GM12878 (cell line): ENCODE results near the gene NR3C1. TPM values are rescaled to one million over a fixed set of nuclear protein-coding genes. Genes with fewer than 3 reads are reported as not detected.
A peak's percentile ranks its signal among the peaks of the same experiment; 100 is the strongest.

Source experiments
- ATAC-seq: fragments of 200-7000 bp; cut with Tn5 transposase; 3 replicates; pipeline ENCODE4 v1.9.1; 2020; ENCODE audit warnings: mild to moderate bottlenecking, moderate library complexity
- BruUV-seq: library from RNA; stranded (reverse); fragments of 400-500 nt; replicated peaks from 2 replicates; lab custom pipeline; 2021; lab: Mats Ljungman, UMichigan
- CTCF ChIA-PET: fragments of 300-600 bp; sonication (Branson Sonifier 250); formaldehyde crosslinking; extraction: SDS; loops from one replicate; lab custom pipeline; 2021; ENCODE audit warnings: inconsistent platforms; lab: Yijun Ruan, JAX
- POLR2A ChIA-PET: fragments of 350-600 bp; formaldehyde crosslinking; extraction: SDS; loops from one replicate; lab custom pipeline; 2021; ENCODE audit warnings: inconsistent platforms; lab: Charles Lee
- RAD21 ChIA-PET: fragments of 300-600 bp; sonication (Branson Sonifier 250); formaldehyde crosslinking; loops from one replicate; lab custom pipeline; 2023; ENCODE audit warnings: antibody characterized with exemption; ENCODE audit not compliant: unreplicated experiment; lab: Charles Lee
- SMC1A ChIA-PET: fragments of 300-600 bp; sonication (Branson Sonifier 250); formaldehyde crosslinking; loops from one replicate; lab custom pipeline; 2023; ENCODE audit not compliant: unreplicated experiment, uncharacterized antibody; lab: Charles Lee
- DNase-seq: peaks from one replicate; pipeline ENCODE4 v3.0.0-alpha.2; 2011; ENCODE audit warnings: low read depth, low spot score
- FAIRE-seq: peaks from 3 replicates; lab custom pipeline; 2011; peaks lifted over from hg19 to GRCh38; lab: Jason Lieb, UNC
- H2AFZ ChIP-seq: 2 replicates; pipeline ENCODE4 v1.6.0; 2011; ENCODE audit warnings: low read depth, low read length, control low read depth; ENCODE audit not compliant: control insufficient read depth
- H3K27ac ChIP-seq: 2 replicates; pipeline ENCODE4 v1.5.1; 2011; ENCODE audit warnings: control low read depth; ENCODE audit not compliant: control insufficient read depth, insufficient read depth
- H3K27me3 ChIP-seq, 2 experiments: replicated peaks in 1 of 2; 2 replicates each; pipeline versions ENCODE4 v1.6.0 to v1.6.1; 2011; ENCODE audit warnings: low read length in 1 of 2; ENCODE audit not compliant: control insufficient read depth in 2 of 2, insufficient read depth in 2 of 2
- H3K36me3 ChIP-seq, 2 experiments: 2 replicates each; pipeline ENCODE4 v1.5.1; 2011; ENCODE audit warnings: low read length in 1 of 2; ENCODE audit not compliant: control insufficient read depth in 2 of 2, insufficient read depth in 2 of 2
- H3K4me1 ChIP-seq: 2 replicates; pipeline ENCODE4 v1.6.1; 2011; ENCODE audit warnings: mild to moderate bottlenecking, low read length, moderate library complexity, mixed read lengths; ENCODE audit not compliant: control insufficient read depth, insufficient read depth
- H3K4me2 ChIP-seq: 2 replicates; pipeline ENCODE4 v1.6.0; 2011; ENCODE audit warnings: control low read depth; ENCODE audit not compliant: control insufficient read depth, insufficient read depth
- H3K4me3 ChIP-seq: fragments of 200-600 bp; sonication (generic); 2 replicates; pipeline ENCODE4 v1.5.1; 2016
- H3K79me2 ChIP-seq: 2 replicates; pipeline ENCODE4 v1.6.0; 2011; ENCODE audit warnings: low read length; ENCODE audit not compliant: control insufficient read depth, insufficient read depth
- H3K9ac ChIP-seq: 2 replicates; pipeline ENCODE4 v1.8.0; 2011; ENCODE audit warnings: low read length, control low read depth, mixed read lengths; ENCODE audit not compliant: control insufficient read depth, insufficient read depth
- H3K9me3 ChIP-seq: replicated peaks from 3 replicates; pipeline ENCODE4 v1.5.1; 2011; ENCODE audit warnings: mild to moderate bottlenecking, low read length; ENCODE audit not compliant: control insufficient read depth, insufficient read depth
- H4K20me1 ChIP-seq: 2 replicates; pipeline ENCODE4 v1.6.0; 2011; ENCODE audit not compliant: control insufficient read depth, insufficient read depth
- BCL11A ChIP-seq: IDR thresholded peaks from 2 replicates; pipeline ENCODE4 v1.6.1; 2011; ENCODE audit warnings: low read depth, low read length
- CEBPB ChIP-seq, 2 experiments: fragments of 150-350 bp in 1 of 2; IDR thresholded peaks; 2 replicates each; pipeline ENCODE4 v1.6.1; 2012 to 2014; ENCODE audit warnings: low read depth in 2 of 2, low read length in 2 of 2, borderline replicate concordance in 1 of 2, inconsistent platforms in 1 of 2
- EED ChIP-seq: sonication (generic); IDR thresholded peaks from 2 replicates; pipeline ENCODE4 v1.6.1; 2016; ENCODE audit warnings: antibody characterized with exemption, low read depth
- NFIC ChIP-seq: IDR thresholded peaks from 2 replicates; pipeline ENCODE4 v1.6.1; 2012; ENCODE audit warnings: low read depth, mild to moderate bottlenecking, inconsistent platforms, low read length, moderate library complexity
- PAX5 ChIP-seq: IDR thresholded peaks from 2 replicates; pipeline ENCODE4 v1.6.1; 2011; ENCODE audit warnings: low read depth, low read length, borderline replicate concordance
- PKNOX1 ChIP-seq: fragments of 450-650 bp; IDR thresholded peaks from 2 replicates; pipeline ENCODE4 v1.6.1; 2016; ENCODE audit warnings: mild to moderate bottlenecking
- REST ChIP-seq: IDR thresholded peaks from 2 replicates; pipeline ENCODE4 v1.6.1; 2012; ENCODE audit warnings: mild to moderate bottlenecking, low read depth, low read length
- SIN3A ChIP-seq: IDR thresholded peaks from 2 replicates; pipeline ENCODE4 v1.6.1; 2012; ENCODE audit warnings: low read depth, low read length, improper control_type of control experiment
- TCF7 ChIP-seq: IDR thresholded peaks from 2 replicates; pipeline ENCODE4 v1.6.1; 2014; ENCODE audit warnings: antibody characterized with exemption, borderline replicate concordance
- USF1 ChIP-seq: IDR thresholded peaks from 2 replicates; pipeline ENCODE4 v1.6.1; 2011; ENCODE audit warnings: borderline replicate concordance, low read depth, mild to moderate bottlenecking, moderate library complexity, mixed read lengths, low read length; ENCODE audit not compliant: insufficient read depth; ENCODE audit errors: extremely low read length
- WGBS: methylation state at CpG from one replicate; pipeline ENCODE4 v1.1.6; 2016; ENCODE audit warnings: low lambda C conversion rate; ENCODE audit not compliant: insufficient replicate concordance, insufficient coverage; ENCODE audit errors: missing lambda C conversion rate; 5-methylcytosine and 5-hydroxymethylcytosine counted together
- in situ Hi-C: fragments of 300-500 bp; cut with MboI; formaldehyde crosslinking; loops from 9 replicates; pipeline ENCODE4 v1.14.3; 2018; ENCODE audit warnings: mixed read lengths
- intact Hi-C: fragments of 100-400 bp; cut with micrococcal nuclease; formaldehyde crosslinking; loops from one replicate; pipeline ENCODE4 v1.14.2; 2022; ENCODE audit not compliant: unreplicated experiment
- polyA plus RNA-seq, 11 experiments: library from polyadenylated mRNA; depleted of rRNA in 4 of 11; unstranded in 6 of 11; stranded (reverse) in 5 of 11; fragments of >200 nt; fragmentation: Nextera tagmentation in 4 of 11; fragmentation: Illumina TruSeq in 1 of 11; extraction: Ambion mirVana in 4 of 11; extraction: Trizol in 1 of 11; gene quantifications; 1 replicate in 1 of 11; 2 replicates in 10 of 11; pipeline versions ENCODE4 v1.2.1 to v1.2.3, GENCODE V29; 2011 to 2016; ENCODE audit warnings: inconsistent platforms in 2 of 11, missing spikeins in 2 of 11, low read depth in 1 of 11
- total RNA-seq, 4 experiments: library from RNA; depleted of rRNA in 3 of 4; stranded (reverse); fragments of >200 nt in 3 of 4; fragmentation: Illumina TruSeq in 1 of 4; extraction: Trizol in 1 of 4; gene quantifications; 2 replicates each; pipeline versions ENCODE4 v1.2.1 to v1.2.3, GENCODE V29; 2013 to 2021

The NR3C1 gene
- total and polyA plus RNA-seq, 10 of the 15 experiments (the other 5 are each of a cell fraction or from before 2014, with no cell fraction given) = 49.7 to 141 (median 109) TPM

- Histone ChIP-seq H3K4me3 (no peak overlapping the region), H4K20me1 (no peaks in the 10 kb centered on the region), H3K27ac (no peak overlapping the region), H3K4me1 (no peaks in the 10 kb centered on the region), H3K79me2 (no peaks in the 10 kb centered on the region; the same call in 1 of the 2 replicates), H2AFZ (no peak overlapping the region), H3K36me3 (peaks cover 3 to 14% of the 10 kb centered on the region in 2 experiments; a peak in 3 of 4 replicates), H3K4me2 (no peak overlapping the region), H3K9ac (no peak overlapping the region), H3K27me3 (no peaks in the 10 kb centered on the region), H3K9me3 (peaks cover 2% of the 10 kb centered on the region; the same call in 1 of the 3 replicates)
- TF ChIP-seq NFIC (peak; percentile 3; the same call in 1 of the 2 replicates), CEBPB (IDR thresholded peaks at IDR 0.05; ENCODE audit: borderline replicate concordance in 1 of 2, low read depth in 2 of 2, low read length in 2 of 2) (no peak)
- FAIRE-seq (no peak), DNase-seq (no peak), ATAC-seq (no peak)
- WGBS = 4% methylated on average over 1 of the region's 1 CpG
- intact Hi-C loops (loop anchor here (5.0 kb wide), 1 partner anchor 43 kb away; no protein-coding TSS in a partner anchor), in situ Hi-C loops (no loop called here)
- ChIA-PET RAD21 (interaction anchor here (0.8 kb wide), 1 partner anchor 7 kb away, joined by 4 read pairs; no protein-coding TSS in a partner anchor), SMC1A (interaction anchor here (3.8 kb wide), 1 partner anchor 12 kb away, joined by 17 read pairs; no protein-coding TSS in a partner anchor), POLR2A (no interaction called here), CTCF (no interaction called here)
- BruUV-seq = no TSS peak
Measured at GRCh38 chr5:143274952-143275351, 128.5 kb downstream of the NR3C1 start.

GRCh38 chr5:143271431-143271830 lies 132.1 kb downstream of the NR3C1 start:
- intact Hi-C loops = loop anchor here (5.0 kb wide), 1 partner anchor 39 kb away; no protein-coding TSS in a partner anchor
- Histone ChIP-seq H3K9me3 (peaks cover 6% of the 10 kb centered on the region), H3K4me2 (no peak overlapping the region), H3K4me1 (no peaks in the 10 kb centered on the region), H3K27me3 (no peaks in the 10 kb centered on the region), H3K79me2 (no peaks in the 10 kb centered on the region), H3K27ac (no peak overlapping the region), H2AFZ (no peak overlapping the region), H3K9ac (no peak overlapping the region), H3K4me3 (no peak overlapping the region), H3K36me3 (no peaks in the 10 kb centered on the region), H4K20me1 (no peaks in the 10 kb centered on the region)
- ChIA-PET RAD21 (interaction anchor here (1.4 to 3.1 kb wide), 3 partner anchors 11 to 40 kb away, joined by 3 to 12 read pairs (median 4); no protein-coding TSS in a partner anchor), CTCF (interaction anchor here (1.0 kb wide), 1 partner anchor 350 kb away, joined by 3 read pairs; no protein-coding TSS in a partner anchor), POLR2A (interaction anchor here (0.7 to 1.1 kb wide), 5 partner anchors 9 to 58 kb away, joined by 3 to 4 read pairs (median 4); no protein-coding TSS in a partner anchor), SMC1A (interaction anchor here (0.6 to 3.8 kb wide), 8 partner anchors 9 to 242 kb away, joined by 3 to 17 read pairs (median 4); no protein-coding TSS in a partner anchor)
- peak; percentile 69 for ATAC-seq
- 52% methylated on average over 2 of the region's 2 CpGs for WGBS
- no peak for DNase-seq
- BruUV-seq = no TSS peak
- in situ Hi-C loops = no loop called here
- no peak for FAIRE-seq
- TF ChIP-seq EED = no peak
- no peak for TF ChIP-seq REST
- no peak for TF ChIP-seq USF1
- TF ChIP-seq BCL11A = no peak
- no peak for TF ChIP-seq PKNOX1
- TF ChIP-seq SIN3A = no peak
- no peak for TF ChIP-seq PAX5
- no peak for TF ChIP-seq TCF7
